SK-N-SH (cell line): ENCODE data around the gene ADTRP. TPM values are rescaled to one million over a fixed set of nuclear protein-coding genes. Genes with fewer than 3 reads are reported as not detected.

ENCODE experiments used
- CTCF ChIA-PET: fragments of 300-600, 350-600 bp; formaldehyde crosslinking; extraction: SDS; loops from one replicate; lab custom pipeline; 2021; lab: Yijun Ruan, JAX
- POLR2A ChIA-PET: fragments of 350-600 bp; sonication (Branson Sonifier 250); formaldehyde crosslinking; extraction: SDS; loops from one replicate; lab custom pipeline; 2020; ENCODE audit warnings: antibody characterized with exemption, inconsistent platforms; lab: Yijun Ruan, JAX
- DNase-seq: peaks from one replicate; pipeline ENCODE4 v3.0.0; 2012
- H2AFZ ChIP-seq: fragments of 200-600 bp; sonication (generic); 2 replicates; pipeline ENCODE4 v1.8.1; 2016; ENCODE audit warnings: antibody characterized with exemption, mild to moderate bottlenecking, low read depth
- H3F3A ChIP-seq: fragments of 200-600 bp; sonication (generic); replicated peaks from 2 replicates; pipeline ENCODE3; 2016; ENCODE audit warnings: antibody characterized with exemption, mild to moderate bottlenecking; ENCODE audit not compliant: insufficient read depth
- H3K27ac ChIP-seq, 2 experiments: fragments of 200-500 bp in 1 of 2; fragments of 200-600 bp in 1 of 2; sonication (Bioruptor generic) in 1 of 2; sonication (generic), shearing (Covaris generic) in 1 of 2; 2 replicates each; pipeline versions ENCODE4 v1.5.1 to v1.6.1; 2014 to 2016; ENCODE audit warnings: low read depth in 2 of 2, inconsistent platforms in 1 of 2, low read length in 1 of 2, mild to moderate bottlenecking in 1 of 2, mixed read lengths in 1 of 2
- H3K27me3 ChIP-seq: fragments of 200-600 bp; sonication (generic), shearing (Covaris generic); 2 replicates; pipeline ENCODE4 v1.6.1; 2016; ENCODE audit warnings: mixed run types; ENCODE audit not compliant: insufficient read depth
- H3K36me3 ChIP-seq, 2 experiments: fragments of 200-500 bp in 1 of 2; fragments of 200-600 bp in 1 of 2; sonication (Bioruptor generic) in 1 of 2; sonication (generic) in 1 of 2; replicated peaks in 1 of 2; 2 replicates each; pipeline versions ENCODE3 to v1.5.1; 2014 to 2016; ENCODE audit warnings: low read length in 1 of 2, mild to moderate bottlenecking in 1 of 2; ENCODE audit not compliant: insufficient read depth in 2 of 2, control insufficient read depth in 1 of 2
- H3K4me1 ChIP-seq, 2 experiments: fragments of 200-500 bp in 1 of 2; fragments of 200-600 bp in 1 of 2; sonication (Bioruptor generic) in 1 of 2; sonication (generic), shearing (Covaris generic) in 1 of 2; 2 replicates each; pipeline versions ENCODE4 v1.5.1 to v1.6.1; 2014 to 2016; ENCODE audit warnings: low read depth in 1 of 2, low read length in 1 of 2, mixed run types in 1 of 2; ENCODE audit not compliant: insufficient read depth in 2 of 2, control insufficient read depth in 1 of 2
- H3K4me2 ChIP-seq: fragments of 200-600 bp; sonication (generic), shearing (Covaris generic); 2 replicates; pipeline ENCODE4 v1.6.1; 2017; ENCODE audit warnings: mixed run types
- H3K4me3 ChIP-seq, 2 experiments: fragments of 200-500 bp in 1 of 2; fragments of 200-600 bp in 1 of 2; sonication (Bioruptor generic) in 1 of 2; sonication (generic), shearing (Covaris generic) in 1 of 2; 2 replicates each; pipeline versions ENCODE4 v1.5.1 to v1.8.1; 2014 to 2016; ENCODE audit warnings: low read depth in 2 of 2, inconsistent platforms in 1 of 2, low read length in 1 of 2, mild to moderate bottlenecking in 1 of 2, mixed read lengths in 1 of 2, moderate library complexity in 1 of 2
- H3K79me2 ChIP-seq: fragments of 200-600 bp; sonication (generic); 2 replicates; pipeline ENCODE4 v1.8.1; 2017; ENCODE audit warnings: mild to moderate bottlenecking; ENCODE audit not compliant: insufficient read depth
- H3K9ac ChIP-seq: fragments of 200-600 bp; sonication (generic); 2 replicates; pipeline ENCODE4 v1.6.1; 2017; ENCODE audit warnings: mixed run types
- H3K9me2 ChIP-seq: fragments of 200-600 bp; sonication (generic); 2 replicates; pipeline ENCODE4 v1.6.1; 2017; ENCODE audit warnings: mixed run types
- H3K9me3 ChIP-seq: fragments of 200-600 bp; sonication (generic); 2 replicates; pipeline ENCODE4 v1.6.1; 2017; ENCODE audit warnings: mixed run types, mild to moderate bottlenecking, moderate library complexity
- H4K20me1 ChIP-seq: fragments of 200-600 bp; sonication (generic); 2 replicates; pipeline ENCODE4 v1.6.1; 2017; ENCODE audit warnings: mild to moderate bottlenecking, mixed run types; ENCODE audit not compliant: insufficient read depth
- CHD2 ChIP-seq: fragments of 150-350 bp; IDR thresholded peaks from 2 replicates; pipeline ENCODE4 v1.6.1; 2018; ENCODE audit warnings: low read length; ENCODE audit not compliant: partially characterized antibody
- EP300 ChIP-seq, 2 experiments: IDR thresholded peaks; 2 replicates each; pipeline versions ENCODE4 v1.4.0 to v1.6.1; 2012; ENCODE audit warnings: borderline replicate concordance in 1 of 2, low read depth in 1 of 2, low read length in 1 of 2
- FOXJ3 ChIP-seq: sonication (generic); formaldehyde crosslinking; IDR thresholded peaks from 2 replicates; pipeline ENCODE4 v1.5.1; 2020; ENCODE audit warnings: mild to moderate bottlenecking, missing genetic modification reagents
- FOXM1 ChIP-seq: IDR thresholded peaks from 2 replicates; pipeline ENCODE4 v1.4.0; 2012; ENCODE audit warnings: low read depth, mild to moderate bottlenecking
- GABPA ChIP-seq: IDR thresholded peaks from 2 replicates; pipeline ENCODE4 v1.4.0; 2012; ENCODE audit warnings: low read depth, mild to moderate bottlenecking
- GATA2 ChIP-seq: sonication (generic); formaldehyde crosslinking; IDR thresholded peaks from 2 replicates; pipeline ENCODE4 v1.5.0; 2020; ENCODE audit warnings: mild to moderate bottlenecking, missing genetic modification reagents
- JUND ChIP-seq: IDR thresholded peaks from 2 replicates; pipeline ENCODE4 v1.4.0; 2012
- MEF2A ChIP-seq: IDR thresholded peaks from 2 replicates; pipeline ENCODE4 v1.4.0; 2012; ENCODE audit warnings: low read depth, borderline replicate concordance
- NFIC ChIP-seq: IDR thresholded peaks from 2 replicates; pipeline ENCODE4 v1.4.0; 2012; ENCODE audit warnings: borderline replicate concordance
- NRF1 ChIP-seq: IDR thresholded peaks from 2 replicates; pipeline ENCODE4 v1.6.1; 2012; ENCODE audit warnings: low read depth, mild to moderate bottlenecking, low read length
- POLR2AphosphoS5 ChIP-seq: IDR thresholded peaks from 2 replicates; pipeline ENCODE4 v1.6.1; 2012; ENCODE audit warnings: low read depth, low read length
- RAD21 ChIP-seq: IDR thresholded peaks from 2 replicates; pipeline ENCODE4 v1.6.1; 2012; ENCODE audit warnings: mild to moderate bottlenecking, low read length
- RCOR1 ChIP-seq: fragments of 150-350 bp; IDR thresholded peaks from 2 replicates; pipeline ENCODE4 v1.6.1; 2017; ENCODE audit warnings: antibody characterized with exemption, low read length
- RXRA ChIP-seq: IDR thresholded peaks from 2 replicates; pipeline ENCODE4 v1.4.0; 2012; ENCODE audit warnings: low read depth, mild to moderate bottlenecking, borderline replicate concordance
- TAF1 ChIP-seq: IDR thresholded peaks from 2 replicates; pipeline ENCODE4 v1.6.1; 2012; ENCODE audit warnings: low read depth, mild to moderate bottlenecking, low read length, moderate library complexity, borderline replicate concordance
- TEAD4 ChIP-seq: IDR thresholded peaks from 2 replicates; pipeline ENCODE4 v1.4.0; 2012; ENCODE audit warnings: mild to moderate bottlenecking, borderline replicate concordance; ENCODE audit not compliant: insufficient read depth
- WGBS: methylation state at CpG from one replicate; pipeline ENCODE4 v1.1.6; 2017; ENCODE audit warnings: low lambda C conversion rate; 5-methylcytosine and 5-hydroxymethylcytosine counted together
- polyA plus RNA-seq, 3 experiments: library from polyadenylated mRNA; depleted of rRNA; stranded (reverse); fragments of >200 nt; gene quantifications; 2 replicates each; pipeline ENCODE4 v1.2.3, GENCODE V29; 2012
- TF ChIP-seq, protein P1 (sequence below): IDR thresholded peaks from 2 replicates; pipeline ENCODE4 v1.6.1; 2012; ENCODE audit warnings: mild to moderate bottlenecking, low read depth, low read length, moderate library complexity
- TF ChIP-seq, protein P2 (sequence below): fragments of 150-350 bp; IDR thresholded peaks from 2 replicates; pipeline ENCODE4 v1.6.1; 2016; ENCODE audit warnings: mild to moderate bottlenecking, low read depth, low read length
- TF ChIP-seq, protein P3 (sequence below): IDR thresholded peaks from 2 replicates; pipeline ENCODE4 v1.4.0; 2012; ENCODE audit warnings: low read depth, borderline replicate concordance

The ADTRP gene
- polyA plus RNA-seq, 1 of the 3 experiments (the other 2 are of a cell fraction): 0.84 TPM

DNA sequence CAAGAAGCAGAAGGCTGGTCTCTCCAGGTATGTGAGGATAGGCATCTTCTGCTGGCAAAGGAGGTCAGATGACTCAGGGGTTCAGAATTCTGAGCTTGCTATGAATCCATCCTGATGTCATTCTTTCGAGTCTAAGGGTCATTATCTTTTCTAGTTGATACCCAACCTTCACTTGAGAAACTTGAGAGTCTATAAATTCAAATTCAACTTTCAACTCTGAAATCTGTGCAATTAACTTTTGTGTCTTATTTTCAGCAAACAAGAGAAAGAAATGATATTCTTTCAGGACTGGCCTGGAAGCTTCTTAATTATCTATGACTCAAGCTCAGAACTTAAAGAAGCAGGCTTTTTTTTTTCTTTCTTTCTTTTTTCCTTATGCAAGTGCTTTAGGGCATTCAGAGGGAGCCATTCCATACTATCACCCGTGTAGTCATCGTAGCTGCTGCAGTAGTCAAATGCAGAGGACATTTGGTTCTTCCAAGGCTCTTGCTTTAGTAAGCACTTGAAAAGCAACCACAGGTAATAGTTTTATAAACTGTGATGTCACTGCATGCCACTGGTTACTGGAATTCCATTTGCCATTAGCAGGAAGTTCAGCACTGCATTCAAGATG is 93.0 kb downstream of the ADTRP start (continued):
- TF ChIP-seq CHD2 (no peak), RAD21 (no peak)

DNA sequence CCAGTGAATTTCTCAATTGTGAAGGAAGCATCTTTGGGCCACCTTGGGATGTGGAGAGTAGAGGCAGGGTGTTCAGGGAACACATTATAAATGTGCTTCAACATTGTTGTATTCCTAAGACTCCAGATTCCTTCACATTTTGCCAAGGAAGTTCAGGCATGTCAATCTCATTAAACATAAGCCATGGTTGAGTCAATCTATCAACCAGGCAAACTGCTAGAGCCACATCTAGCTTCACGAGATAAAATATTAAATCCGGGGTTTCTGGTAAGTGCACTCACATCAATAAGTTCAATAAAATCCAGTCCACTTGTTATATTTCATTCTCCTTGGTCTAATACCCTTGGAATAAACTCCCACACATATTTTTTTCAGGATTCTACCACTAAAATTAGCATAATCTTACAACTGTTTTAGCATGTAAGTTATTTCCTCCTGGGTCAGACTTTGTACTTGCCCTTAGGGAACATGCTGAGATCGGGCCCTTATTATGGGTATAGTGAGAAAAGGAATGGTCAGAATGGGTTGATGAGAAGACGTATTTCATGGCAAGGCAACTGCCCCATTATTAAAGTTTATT is 93.6 kb downstream of the ADTRP start:
- Histone ChIP-seq H3F3A (peaks cover 11% of the 10 kb centered on the region), H2AFZ (no peak overlapping the region), H3K27ac (peak overlapping the region in 1 of 2 experiments; percentile 46; a peak in 1 of 4 replicates), H3K9me3 (no peaks in the 10 kb centered on the region), H3K4me1 (peaks cover 0 to 9% of the 10 kb centered on the region in 2 experiments; a peak in 1 of 4 replicates), H3K79me2 (no peaks in the 10 kb centered on the region), H3K4me2 (peak overlapping the region; percentile 7; the same call in 1 of the 2 replicates), H3K4me3 (no peak overlapping the region), H3K27me3 (no peaks in the 10 kb centered on the region), H3K9ac (no peak overlapping the region), H4K20me1 (no peaks in the 10 kb centered on the region), H3K9me2 (no peaks in the 10 kb centered on the region), H3K36me3 (no peaks in the 10 kb centered on the region)
- CTCF ChIA-PET: interaction anchor here (1.4 kb wide), 1 partner anchor 29 kb away, joined by 3 read pairs; no protein-coding TSS in a partner anchor
- 69% methylated on average over 4 of the region's 4 CpGs for WGBS
- TF ChIP-seq NRF1 (no peak), RXRA (no peak), FOXM1 (no peak), RCOR1 (no peak), NFIC (no peak), GABPA (no peak)
- POLR2A ChIA-PET: no interaction called here
- DNase-seq: no peak

DNA sequence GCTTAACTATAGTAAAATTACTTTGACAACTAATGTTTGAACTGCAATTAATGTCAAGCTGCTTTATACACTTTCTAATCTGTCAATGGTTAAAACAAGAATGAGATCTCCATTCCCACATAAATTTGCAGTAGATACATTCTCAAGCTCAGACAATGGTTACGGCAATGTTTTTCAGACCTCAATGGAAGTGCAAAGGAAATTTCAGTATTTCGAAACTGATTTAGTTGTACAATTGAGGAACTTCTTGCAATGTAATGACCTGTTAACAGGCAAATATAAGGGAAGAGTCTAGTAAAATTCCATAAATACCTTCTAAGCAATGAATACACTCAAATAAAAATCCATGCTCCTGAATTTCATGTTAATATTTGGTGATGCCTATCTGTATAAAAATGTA is 94.7 kb downstream of the ADTRP start:
- Histone ChIP-seq H3K9me2 (no peaks in the 10 kb centered on the region), H3K27me3 (no peaks in the 10 kb centered on the region)
- no peak for TF ChIP-seq JUND
- TF ChIP-seq GABPA: no peak
- no peak for TF ChIP-seq POLR2AphosphoS5
- no peak for TF ChIP-seq RAD21
- TF ChIP-seq, protein P1, sequence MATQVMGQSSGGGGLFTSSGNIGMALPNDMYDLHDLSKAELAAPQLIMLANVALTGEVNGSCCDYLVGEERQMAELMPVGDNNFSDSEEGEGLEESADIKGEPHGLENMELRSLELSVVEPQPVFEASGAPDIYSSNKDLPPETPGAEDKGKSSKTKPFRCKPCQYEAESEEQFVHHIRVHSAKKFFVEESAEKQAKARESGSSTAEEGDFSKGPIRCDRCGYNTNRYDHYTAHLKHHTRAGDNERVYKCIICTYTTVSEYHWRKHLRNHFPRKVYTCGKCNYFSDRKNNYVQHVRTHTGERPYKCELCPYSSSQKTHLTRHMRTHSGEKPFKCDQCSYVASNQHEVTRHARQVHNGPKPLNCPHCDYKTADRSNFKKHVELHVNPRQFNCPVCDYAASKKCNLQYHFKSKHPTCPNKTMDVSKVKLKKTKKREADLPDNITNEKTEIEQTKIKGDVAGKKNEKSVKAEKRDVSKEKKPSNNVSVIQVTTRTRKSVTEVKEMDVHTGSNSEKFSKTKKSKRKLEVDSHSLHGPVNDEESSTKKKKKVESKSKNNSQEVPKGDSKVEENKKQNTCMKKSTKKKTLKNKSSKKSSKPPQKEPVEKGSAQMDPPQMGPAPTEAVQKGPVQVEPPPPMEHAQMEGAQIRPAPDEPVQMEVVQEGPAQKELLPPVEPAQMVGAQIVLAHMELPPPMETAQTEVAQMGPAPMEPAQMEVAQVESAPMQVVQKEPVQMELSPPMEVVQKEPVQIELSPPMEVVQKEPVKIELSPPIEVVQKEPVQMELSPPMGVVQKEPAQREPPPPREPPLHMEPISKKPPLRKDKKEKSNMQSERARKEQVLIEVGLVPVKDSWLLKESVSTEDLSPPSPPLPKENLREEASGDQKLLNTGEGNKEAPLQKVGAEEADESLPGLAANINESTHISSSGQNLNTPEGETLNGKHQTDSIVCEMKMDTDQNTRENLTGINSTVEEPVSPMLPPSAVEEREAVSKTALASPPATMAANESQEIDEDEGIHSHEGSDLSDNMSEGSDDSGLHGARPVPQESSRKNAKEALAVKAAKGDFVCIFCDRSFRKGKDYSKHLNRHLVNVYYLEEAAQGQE: no peak
- no peak for TF ChIP-seq EP300 (IDR thresholded peaks at IDR 0.05; ENCODE audit: borderline replicate concordance in 1 of 2, low read depth in 1 of 2, low read length in 1 of 2)
- no peak for TF ChIP-seq MEF2A
- no peak for TF ChIP-seq GATA2 (CRISPR knock-in tag)
- no peak for TF ChIP-seq FOXJ3 (CRISPR knock-in tag)
- TF ChIP-seq RCOR1: no peak
- TF ChIP-seq FOXM1: no peak
- no peak for TF ChIP-seq TEAD4
- TF ChIP-seq RXRA: no peak
- TF ChIP-seq, protein P2, sequence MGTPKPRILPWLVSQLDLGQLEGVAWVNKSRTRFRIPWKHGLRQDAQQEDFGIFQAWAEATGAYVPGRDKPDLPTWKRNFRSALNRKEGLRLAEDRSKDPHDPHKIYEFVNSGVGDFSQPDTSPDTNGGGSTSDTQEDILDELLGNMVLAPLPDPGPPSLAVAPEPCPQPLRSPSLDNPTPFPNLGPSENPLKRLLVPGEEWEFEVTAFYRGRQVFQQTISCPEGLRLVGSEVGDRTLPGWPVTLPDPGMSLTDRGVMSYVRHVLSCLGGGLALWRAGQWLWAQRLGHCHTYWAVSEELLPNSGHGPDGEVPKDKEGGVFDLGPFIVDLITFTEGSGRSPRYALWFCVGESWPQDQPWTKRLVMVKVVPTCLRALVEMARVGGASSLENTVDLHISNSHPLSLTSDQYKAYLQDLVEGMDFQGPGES: no peak
- no peak for TF ChIP-seq TAF1
- TF ChIP-seq, protein P3, sequence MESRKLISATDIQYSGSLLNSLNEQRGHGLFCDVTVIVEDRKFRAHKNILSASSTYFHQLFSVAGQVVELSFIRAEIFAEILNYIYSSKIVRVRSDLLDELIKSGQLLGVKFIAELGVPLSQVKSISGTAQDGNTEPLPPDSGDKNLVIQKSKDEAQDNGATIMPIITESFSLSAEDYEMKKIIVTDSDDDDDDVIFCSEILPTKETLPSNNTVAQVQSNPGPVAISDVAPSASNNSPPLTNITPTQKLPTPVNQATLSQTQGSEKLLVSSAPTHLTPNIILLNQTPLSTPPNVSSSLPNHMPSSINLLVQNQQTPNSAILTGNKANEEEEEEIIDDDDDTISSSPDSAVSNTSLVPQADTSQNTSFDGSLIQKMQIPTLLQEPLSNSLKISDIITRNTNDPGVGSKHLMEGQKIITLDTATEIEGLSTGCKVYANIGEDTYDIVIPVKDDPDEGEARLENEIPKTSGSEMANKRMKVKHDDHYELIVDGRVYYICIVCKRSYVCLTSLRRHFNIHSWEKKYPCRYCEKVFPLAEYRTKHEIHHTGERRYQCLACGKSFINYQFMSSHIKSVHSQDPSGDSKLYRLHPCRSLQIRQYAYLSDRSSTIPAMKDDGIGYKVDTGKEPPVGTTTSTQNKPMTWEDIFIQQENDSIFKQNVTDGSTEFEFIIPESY: no peak

More for the DNA sequence above, 94.7 kb downstream of the ADTRP start:
- Histone ChIP-seq H3K9me3 (no peaks in the 10 kb centered on the region), H3K9ac (no peak overlapping the region), H3K4me2 (no peak overlapping the region), H3K27ac (no peak overlapping the region), H3K4me1 (peaks cover 0 to 9% of the 10 kb centered on the region in 2 experiments; a peak in 1 of 4 replicates), H3K36me3 (no peaks in the 10 kb centered on the region), H3K79me2 (no peaks in the 10 kb centered on the region), H3K4me3 (no peak overlapping the region), H3F3A (peaks cover 11% of the 10 kb centered on the region), H4K20me1 (no peaks in the 10 kb centered on the region), H2AFZ (peak overlapping the region; percentile 36; the same call in 1 of the 2 replicates)
- DNase-seq: no peak
- ChIA-PET POLR2A (no interaction called here), CTCF (no interaction called here)
- WGBS: 97% methylated on average over 2 of the region's 2 CpGs
